ENCODE results near the gene ABCG8.

DNA sequence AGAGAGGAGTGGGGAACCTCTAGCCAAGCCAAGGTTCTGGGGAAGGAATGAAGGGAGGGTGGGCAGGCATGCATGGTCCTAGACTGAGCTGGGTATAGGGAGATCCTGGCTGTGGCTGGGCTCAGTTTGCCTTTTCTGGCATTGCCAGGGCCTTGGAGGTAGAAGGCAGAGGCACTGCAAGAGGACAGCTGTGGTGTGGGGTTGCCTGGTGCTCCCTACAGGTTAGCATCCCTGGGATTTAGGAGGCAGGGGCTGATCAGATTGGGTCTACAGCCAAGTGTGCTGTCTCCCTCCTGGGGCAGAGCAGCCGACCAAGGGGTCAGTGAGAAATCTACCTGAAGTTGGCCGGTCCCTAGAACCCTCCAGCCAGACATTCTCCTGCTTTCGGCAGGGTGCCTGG is 15.9 kb downstream of the ABCG8 start:
- TF ChIP-seq, protein P1, sequence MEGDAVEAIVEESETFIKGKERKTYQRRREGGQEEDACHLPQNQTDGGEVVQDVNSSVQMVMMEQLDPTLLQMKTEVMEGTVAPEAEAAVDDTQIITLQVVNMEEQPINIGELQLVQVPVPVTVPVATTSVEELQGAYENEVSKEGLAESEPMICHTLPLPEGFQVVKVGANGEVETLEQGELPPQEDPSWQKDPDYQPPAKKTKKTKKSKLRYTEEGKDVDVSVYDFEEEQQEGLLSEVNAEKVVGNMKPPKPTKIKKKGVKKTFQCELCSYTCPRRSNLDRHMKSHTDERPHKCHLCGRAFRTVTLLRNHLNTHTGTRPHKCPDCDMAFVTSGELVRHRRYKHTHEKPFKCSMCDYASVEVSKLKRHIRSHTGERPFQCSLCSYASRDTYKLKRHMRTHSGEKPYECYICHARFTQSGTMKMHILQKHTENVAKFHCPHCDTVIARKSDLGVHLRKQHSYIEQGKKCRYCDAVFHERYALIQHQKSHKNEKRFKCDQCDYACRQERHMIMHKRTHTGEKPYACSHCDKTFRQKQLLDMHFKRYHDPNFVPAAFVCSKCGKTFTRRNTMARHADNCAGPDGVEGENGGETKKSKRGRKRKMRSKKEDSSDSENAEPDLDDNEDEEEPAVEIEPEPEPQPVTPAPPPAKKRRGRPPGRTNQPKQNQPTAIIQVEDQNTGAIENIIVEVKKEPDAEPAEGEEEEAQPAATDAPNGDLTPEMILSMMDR (IDR thresholded peaks at IDR 0.05; ENCODE audit: extremely low read depth in 1 of 2, insufficient read depth in 1 of 2, low read depth in 1 of 2, low read length in 2 of 2) = no peak
- no peak for TF ChIP-seq EZH2 (IDR thresholded peaks at IDR 0.05; ENCODE audit: borderline replicate concordance, low read depth, low read length, severe bottlenecking)
- TF ChIP-seq, protein P2, sequence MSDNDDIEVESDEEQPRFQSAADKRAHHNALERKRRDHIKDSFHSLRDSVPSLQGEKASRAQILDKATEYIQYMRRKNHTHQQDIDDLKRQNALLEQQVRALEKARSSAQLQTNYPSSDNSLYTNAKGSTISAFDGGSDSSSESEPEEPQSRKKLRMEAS (IDR thresholded peaks at IDR 0.05; ENCODE audit: insufficient read depth, insufficient read length) = no peak
- TF ChIP-seq POLR2A (IDR thresholded peaks at IDR 0.05; ENCODE audit: low read depth, low read length) = no peak
- no peak for TF ChIP-seq FOS (IDR thresholded peaks at IDR 0.05; ENCODE audit: borderline replicate concordance, insufficient read depth, low read length)
- no peak for TF ChIP-seq JUN (IDR thresholded peaks at IDR 0.05; ENCODE audit: borderline replicate concordance, insufficient read depth, insufficient read length, low read depth)
- no peak for TF ChIP-seq POLR2AphosphoS5 (IDR thresholded peaks at IDR 0.05; ENCODE audit: insufficient read depth, low read depth, low read length)
